Neural cell (in vitro differentiated cells): Measurements from ENCODE around the gene LMNB1.

Experiments
- EP300 ChIP-seq: fragments of 450-650 bp; conservative IDR thresholded peaks from 2 replicates; pipeline ENCODE4 v1.6.1; 2014; ENCODE audit warnings: antibody characterized with exemption, mild to moderate bottlenecking, moderate library complexity; ENCODE audit not compliant: poor library complexity, severe bottlenecking
- EZH2 ChIP-seq: fragments of 200-600, 300-800 bp; shearing (Covaris generic), sonication (generic); IDR thresholded peaks from 2 replicates; pipeline ENCODE4 v1.6.1; 2014; ENCODE audit warnings: antibody characterized with exemption, low read length, borderline replicate concordance, mild to moderate bottlenecking; ENCODE audit not compliant: insufficient read depth, poor library complexity, severe bottlenecking
- POLR2AphosphoS5 ChIP-seq: IDR thresholded peaks from 2 replicates; pipeline ENCODE4 v1.6.1; 2012
- REST ChIP-seq: IDR thresholded peaks from 2 replicates; pipeline ENCODE4 v1.6.1; 2012; ENCODE audit warnings: borderline replicate concordance
- SMC3 ChIP-seq: fragments of 450-650 bp; conservative IDR thresholded peaks from 2 replicates; pipeline ENCODE4 v1.6.1; 2014; ENCODE audit warnings: antibody characterized with exemption, mild to moderate bottlenecking, moderate library complexity; ENCODE audit not compliant: poor library complexity
- TF ChIP-seq, protein P1 (sequence below): fragments of 450-650 bp; IDR thresholded peaks from 2 replicates; pipeline ENCODE4 v1.5.1; 2014; ENCODE audit warnings: antibody characterized with exemption, mild to moderate bottlenecking, moderate library complexity; ENCODE audit not compliant: poor library complexity, severe bottlenecking

DNA sequence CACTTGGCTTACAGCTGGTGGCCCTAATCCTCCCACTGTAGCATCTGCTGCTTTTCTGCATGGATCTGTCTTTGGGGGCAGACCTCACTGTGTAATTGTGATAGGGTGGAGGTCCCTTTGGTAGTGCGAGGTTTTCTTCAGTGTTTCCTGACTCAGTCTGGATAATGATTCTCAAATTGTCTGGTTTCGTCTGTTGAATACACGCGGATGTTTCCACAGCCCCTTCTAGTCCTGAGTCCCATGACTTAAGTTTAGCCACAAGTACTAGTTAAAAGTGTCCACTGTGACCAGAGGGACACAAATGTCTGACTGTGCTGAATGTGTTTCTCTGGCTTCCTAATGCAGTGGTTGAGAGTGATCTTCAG is 70.5 kb downstream of the LMNB1 start:
- TF ChIP-seq, protein P1, sequence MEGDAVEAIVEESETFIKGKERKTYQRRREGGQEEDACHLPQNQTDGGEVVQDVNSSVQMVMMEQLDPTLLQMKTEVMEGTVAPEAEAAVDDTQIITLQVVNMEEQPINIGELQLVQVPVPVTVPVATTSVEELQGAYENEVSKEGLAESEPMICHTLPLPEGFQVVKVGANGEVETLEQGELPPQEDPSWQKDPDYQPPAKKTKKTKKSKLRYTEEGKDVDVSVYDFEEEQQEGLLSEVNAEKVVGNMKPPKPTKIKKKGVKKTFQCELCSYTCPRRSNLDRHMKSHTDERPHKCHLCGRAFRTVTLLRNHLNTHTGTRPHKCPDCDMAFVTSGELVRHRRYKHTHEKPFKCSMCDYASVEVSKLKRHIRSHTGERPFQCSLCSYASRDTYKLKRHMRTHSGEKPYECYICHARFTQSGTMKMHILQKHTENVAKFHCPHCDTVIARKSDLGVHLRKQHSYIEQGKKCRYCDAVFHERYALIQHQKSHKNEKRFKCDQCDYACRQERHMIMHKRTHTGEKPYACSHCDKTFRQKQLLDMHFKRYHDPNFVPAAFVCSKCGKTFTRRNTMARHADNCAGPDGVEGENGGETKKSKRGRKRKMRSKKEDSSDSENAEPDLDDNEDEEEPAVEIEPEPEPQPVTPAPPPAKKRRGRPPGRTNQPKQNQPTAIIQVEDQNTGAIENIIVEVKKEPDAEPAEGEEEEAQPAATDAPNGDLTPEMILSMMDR: no peak
- TF ChIP-seq EZH2 (no peak), POLR2AphosphoS5 (no peak), EP300 (no peak), REST (no peak), SMC3 (no peak)
